ENCODE measurements around the gene MRPL23.

MRPL23 gene

DNA sequence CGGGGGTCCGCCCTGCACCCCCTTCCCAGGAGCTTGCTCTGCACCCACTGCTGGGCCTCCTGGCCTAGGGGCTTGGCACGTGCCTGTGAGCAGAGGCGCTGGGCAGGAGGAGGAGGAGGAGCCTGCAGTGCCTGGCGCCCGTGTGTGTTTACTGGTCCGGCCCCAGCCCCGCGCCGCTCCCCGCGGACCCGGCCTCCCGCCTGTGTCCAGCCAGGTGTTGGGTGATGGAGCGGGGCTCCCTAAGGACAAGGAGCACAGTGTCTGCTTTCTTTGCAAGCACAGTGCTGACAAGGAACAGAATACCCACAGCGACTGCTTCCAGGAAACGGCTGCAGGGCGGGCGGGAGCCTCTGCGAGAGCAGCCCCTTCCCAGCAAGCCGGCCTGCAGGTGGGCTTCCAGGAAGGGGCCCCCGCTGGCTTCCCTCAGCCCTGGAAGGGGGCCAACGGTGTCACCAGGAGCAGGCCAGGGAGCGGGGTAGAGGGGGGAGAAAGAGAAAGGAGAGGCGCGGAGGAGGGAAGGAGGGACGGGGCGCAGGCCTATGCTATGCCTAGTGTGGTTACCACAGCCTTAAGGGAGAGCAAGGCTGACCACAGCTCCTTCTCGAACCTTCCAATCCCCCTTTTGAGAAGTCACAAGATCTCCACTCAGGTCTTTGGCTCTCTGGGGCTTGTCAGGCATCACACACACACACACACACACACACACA, 43.9 kb downstream of the MRPL23 start:
- DNase-seq (ENCODE audit: low read depth): no peak

GRCh38 chr11:1992111-1992510, 45.0 kb downstream of the MRPL23 start:
- DNase-seq (ENCODE audit: low read depth): no peak

GRCh38 chr11:1994121-1994520, 47.0 kb downstream of the MRPL23 start:
- DNase-seq (ENCODE audit: low read depth): no peak

DNA sequence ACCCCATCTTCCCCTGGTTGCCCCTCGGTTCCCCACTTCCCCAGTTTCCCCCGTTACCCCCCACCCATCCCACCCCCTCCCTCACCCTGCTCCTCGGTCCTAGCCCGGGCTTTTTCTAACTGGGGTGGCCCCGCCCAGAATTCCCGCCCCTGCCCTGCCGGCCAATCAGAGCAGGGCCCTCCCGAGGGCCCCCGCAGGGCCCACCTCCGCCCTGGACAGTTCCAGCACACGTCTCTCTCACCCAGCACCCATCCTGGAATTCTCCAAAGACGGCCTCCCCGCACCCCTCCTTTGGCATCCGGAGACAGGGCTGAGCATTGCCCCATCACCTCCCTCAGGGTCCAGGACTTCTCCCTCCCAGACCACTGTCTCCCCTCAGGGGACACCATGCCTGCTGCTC, 50.6 kb downstream of the MRPL23 start, which contains the start of gene H19:
TSS of gene H19 (minus strand) at position 88 of the 400 bp plus-strand sequence.
- DNase-seq (ENCODE audit: low read depth): no peak

DNA sequence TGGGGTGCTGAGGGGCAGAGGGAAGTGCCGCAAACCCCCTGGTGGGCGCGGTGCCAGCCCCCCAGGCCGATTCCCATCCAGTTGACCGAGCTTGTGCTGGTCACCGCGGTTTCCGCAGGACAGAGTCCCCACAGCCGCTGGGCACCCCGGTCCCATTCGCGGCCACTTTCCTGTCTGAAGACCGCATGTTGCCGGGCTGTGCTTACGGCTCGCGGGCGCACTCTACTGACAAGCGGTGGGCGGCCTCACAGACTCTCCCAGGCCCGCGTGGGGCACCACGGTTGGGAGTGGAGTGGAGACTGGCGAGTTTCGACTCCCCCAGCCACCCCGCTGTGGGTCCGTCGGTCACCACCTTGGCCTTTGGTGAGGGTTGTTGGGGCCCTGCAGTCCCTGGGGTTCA, 51.2 kb downstream of the MRPL23 start:
- DNase-seq (ENCODE audit: low read depth): no peak

GRCh38 chr11:1998861-1999260, 51.7 kb downstream of the MRPL23 start:
- DNase-seq (ENCODE audit: low read depth): no peak

- no peak for DNase-seq (ENCODE audit: low read depth)
These were observed 55.1 kb downstream of the MRPL23 start for GRCh38 chr11:2002042-2002776.

GRCh38 chr11:2002807-2003206, 55.7 kb downstream of the MRPL23 start:
- no peak for DNase-seq (ENCODE audit: low read depth)

GRCh38 chr11:2004466-2004865, 57.3 kb downstream of the MRPL23 start:
- no peak for DNase-seq (ENCODE audit: low read depth)
